Activated CD4-positive, alpha-beta T cell treated with anti-CD3 and anti-CD28 coated beads, Interleukin-2, amount 50 U/mL, for 16 hours (primary cell): ENCODE results near the gene TEN1.
"Not testable (repeated sequence)": the region's sequence is repeated elsewhere in the genome, so short reads cannot be mapped to it uniquely, and the experiment has no call there.

Source experiments
- DNase-seq: peaks from one replicate; pipeline ENCODE4 v3.0.0-alpha.2; 2020

The TEN1 gene

GRCh38 chr17:76032780-76033108 is 53.7 kb downstream of the TEN1 start:
- DNase-seq = no peak

GRCh38 chr17:76033139-76033538 is 54.1 kb downstream of the TEN1 start:
- no peak for DNase-seq

GRCh38 chr17:76034428-76035350 is 55.6 kb downstream of the TEN1 start:
- DNase-seq = no peak

- DNase-seq = no peak
Measured at GRCh38 chr17:76036497-76037261, 57.6 kb downstream of the TEN1 start.

GRCh38 chr17:76038050-76038449 is 59.0 kb downstream of the TEN1 start:
- no peak for DNase-seq

- DNase-seq = no peak
Measured at GRCh38 chr17:76039121-76039520, 60.1 kb downstream of the TEN1 start.

- no peak for DNase-seq
Measured at GRCh38 chr17:76040376-76040775, 61.3 kb downstream of the TEN1 start.

- DNase-seq = not testable (repeated sequence)
Measured at GRCh38 chr17:76042868-76043267, 63.8 kb downstream of the TEN1 start.

GRCh38 chr17:76044475-76045007 is 65.5 kb downstream of the TEN1 start:
- DNase-seq = not testable (repeated sequence)

- no peak for DNase-seq
Measured at GRCh38 chr17:76046064-76046463, 67.0 kb downstream of the TEN1 start.

- DNase-seq = no peak
Measured at GRCh38 chr17:76048025-76048605, 69.1 kb downstream of the TEN1 start.

- no peak for DNase-seq
Measured at GRCh38 chr17:76048711-76049110, 69.7 kb downstream of the TEN1 start.

- no peak for DNase-seq
Measured at GRCh38 chr17:76049239-76049638, 70.2 kb downstream of the TEN1 start.

- DNase-seq = no peak
Measured at GRCh38 chr17:76049836-76050537, 70.9 kb downstream of the TEN1 start.
